ENCODE measurements around the gene MMP28. TPM values are rescaled to one million over a fixed set of nuclear protein-coding genes. Genes with fewer than 3 reads are reported as not detected.

MMP28 gene
- total RNA-seq, result 10 to 100 TPM in 1 of 9 donors, 1 to 10 TPM in 7, under 1 TPM in 1; 0.83 to 10.2 (median 2.2) TPM
- 1 to 10 TPM; 3.4 to 4.4 TPM for polyA plus RNA-seq
- long read RNA-seq, donor 1, partial matches to known transcripts, result 0 of 7 reads
- long read RNA-seq, donor 1, other reads (novel, unspliced or antisense), result 4 of 7 reads
- long read RNA-seq, donor 2, partial matches to known transcripts, result 0 of 4 reads
- long read RNA-seq, donor 2, other reads (novel, unspliced or antisense), result 1 of 4 reads
- long read RNA-seq, donor 3, partial matches to known transcripts, result 2 of 4 reads
- long read RNA-seq, donor 3, other reads (novel, unspliced or antisense), result 1 of 4 reads

- Histone ChIP-seq H3K27me3 (peaks cover 0 to 38% (median 7%) of the 10 kb centered on the region in 9 donors), H3K4me3 (peak within 1 kb of the TSS; percentile 39 to 75 (median 63)), H3K4me1 (peaks cover 0 to 28% (median 17%) of the 10 kb centered on the region in 12 donors), H3K27ac (peak within 1 kb of the TSS in 3 of 12 donors; percentile 1 to 71 (median 38)), H3K9me3 (peaks cover 0 to 7% (median 0%) of the 10 kb centered on the region in 12 donors), H3K36me3 (no peaks in the 10 kb centered on the region)
- ATAC-seq (peak; percentile 37 to 76 (median 64)), DNase-seq (peak in 4 of 5 donors; percentile 45 to 69 (median 49))
- TF ChIP-seq CTCF (IDR thresholded peaks at IDR 0.05) (no peak), POLR2A (IDR thresholded peaks at IDR 0.05) (no peak)
- 0 to 4% (median 1%) methylated on average over 11 to 89 of the region's 89 CpGs for WGBS, 4 donors
- intact Hi-C loops (cut with DNase I), result no loop called here
These were observed at the start of gene MMP28 for GRCh38 chr17:35795007-35795870. MMP28 (minus strand) TSS chr17:35795641; CDS start chr17:35795377, 264 bp downstream.

- Histone ChIP-seq H3K36me3 (peaks cover 2 to 100% (median 94%) of the 10 kb centered on the region in 9 donors), H3K4me1 (peaks cover 0 to 6% (median 0%) of the 10 kb centered on the region in 12 donors), H3K4me3 (no peak overlapping the region), H3K27me3 (no peaks in the 10 kb centered on the region), H3K9me3 (no peaks in the 10 kb centered on the region), H3K27ac (no peak overlapping the region)
- no peak for TF ChIP-seq POLR2A (IDR thresholded peaks at IDR 0.05)
- no peak for TF ChIP-seq CTCF (IDR thresholded peaks at IDR 0.05)
- intact Hi-C loops (cut with DNase I), result no loop called here
- WGBS, 4 donors, result 96 to 98% (median 97%) methylated on average over 19 of the region's 19 CpGs
- DNase-seq, result no peak
- peak in 1 of 4 donors; percentile 25 for ATAC-seq
These were observed 49.1 kb upstream of the MMP28 start for GRCh38 chr17:35844547-35844946.

- intact Hi-C loops (cut with DNase I), result no loop called here
- ATAC-seq (no peak), DNase-seq (no peak)
- 93 to 99% (median 97%) methylated on average over 2 of the region's 2 CpGs for WGBS, 4 donors
- TF ChIP-seq CTCF (IDR thresholded peaks at IDR 0.05) (no peak), POLR2A (IDR thresholded peaks at IDR 0.05) (no peak)
- Histone ChIP-seq H3K27me3 (no peaks in the 10 kb centered on the region), H3K4me1 (peaks cover 0 to 6% (median 0%) of the 10 kb centered on the region in 12 donors), H3K4me3 (no peak overlapping the region), H3K36me3 (peaks cover 2 to 100% (median 99%) of the 10 kb centered on the region in 9 donors), H3K9me3 (no peaks in the 10 kb centered on the region), H3K27ac (no peak overlapping the region)
These were observed 48.3 kb upstream of the MMP28 start for GRCh38 chr17:35843698-35844097.

- 96 to 98% (median 97%) methylated on average over 5 of the region's 5 CpGs for WGBS, 4 donors
- no peak overlapping the region for H3K27ac ChIP-seq
- H3K9me3 ChIP-seq, result no peaks in the 10 kb centered on the region
- H3K4me1 ChIP-seq, result peaks cover 0 to under 1% (median 0%) of the 10 kb centered on the region in 12 donors
- H3K36me3 ChIP-seq, result peaks cover 2 to 100% (median 100%) of the 10 kb centered on the region in 9 donors
- intact Hi-C loops (cut with DNase I), result no loop called here
- DNase-seq (no peak), ATAC-seq (no peak)
- TF ChIP-seq CTCF (IDR thresholded peaks at IDR 0.05) (no peak), POLR2A (IDR thresholded peaks at IDR 0.05) (no peak)
- no peaks in the 10 kb centered on the region for H3K27me3 ChIP-seq
- no peak overlapping the region for H3K4me3 ChIP-seq
These were observed 46.8 kb upstream of the MMP28 start for GRCh38 chr17:35842239-35842638.
